GM11168 (cell line): Measurements from ENCODE around the gene SERAC1.

Experiments
- in situ Hi-C: fragments of 300-500 bp; cut with MboI; formaldehyde crosslinking; loops from one replicate; pipeline ENCODE4 v1.12.0; 2022; ENCODE audit warnings: low sequenced_read_pairs; ENCODE audit not compliant: unreplicated experiment

SERAC1 gene

DNA sequence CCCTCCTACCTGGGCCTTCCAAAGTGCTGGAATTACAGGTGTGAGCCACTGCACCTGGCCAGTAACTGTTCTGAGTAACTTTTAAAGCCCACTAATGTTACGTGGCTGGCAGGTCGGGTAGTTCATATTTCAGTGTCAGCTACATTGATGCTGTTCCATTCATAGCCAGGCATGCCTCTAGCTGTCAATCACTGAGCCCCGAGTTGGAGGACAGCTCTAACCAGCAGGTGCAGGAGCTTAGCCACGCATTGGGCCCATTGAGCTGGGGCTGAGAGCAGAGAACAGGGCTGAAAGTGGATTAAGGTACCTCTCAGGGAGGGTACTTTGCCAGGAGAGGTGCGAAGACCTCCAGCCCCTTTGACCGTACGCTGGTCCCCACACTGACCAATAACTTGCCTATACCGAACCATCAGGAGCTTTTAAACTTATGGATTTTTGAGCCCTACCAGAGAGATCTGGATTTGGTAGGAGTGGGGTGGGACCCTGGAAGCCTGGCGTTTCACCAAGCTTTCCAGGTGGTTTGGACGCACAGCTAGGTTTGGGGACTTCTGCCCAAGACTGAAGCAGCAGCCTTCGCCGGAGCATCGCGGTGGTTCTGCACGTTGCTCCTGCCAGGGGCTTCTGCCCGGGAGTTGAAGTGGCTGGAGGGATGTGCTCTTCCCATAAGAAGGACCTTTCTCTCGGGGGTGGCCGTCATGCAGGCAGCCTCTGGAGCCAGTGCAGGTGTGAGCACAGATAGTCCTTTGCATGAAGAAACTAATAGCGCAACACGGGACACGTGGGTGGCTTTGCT lies 82.6 kb downstream of the SERAC1 start:
- in situ Hi-C loops = loop anchor here (10.0 kb wide), 1 partner anchor 331 kb away; no protein-coding TSS in a partner anchor

GRCh38 chr6:158083455-158084325 lies 84.4 kb downstream of the SERAC1 start:
- in situ Hi-C loops = loop anchor here (10.0 kb wide), 1 partner anchor 329 kb away; no protein-coding TSS in a partner anchor

- in situ Hi-C loops = loop anchor here (10.0 kb wide), 1 partner anchor 327 kb away; no protein-coding TSS in a partner anchor
These were observed 86.5 kb downstream of the SERAC1 start for GRCh38 chr6:158081657-158081935.

GRCh38 chr6:158080849-158081656 lies 87.0 kb downstream of the SERAC1 start:
- in situ Hi-C loops = loop anchor here (10.0 kb wide), 1 partner anchor 326 kb away; no protein-coding TSS in a partner anchor

DNA sequence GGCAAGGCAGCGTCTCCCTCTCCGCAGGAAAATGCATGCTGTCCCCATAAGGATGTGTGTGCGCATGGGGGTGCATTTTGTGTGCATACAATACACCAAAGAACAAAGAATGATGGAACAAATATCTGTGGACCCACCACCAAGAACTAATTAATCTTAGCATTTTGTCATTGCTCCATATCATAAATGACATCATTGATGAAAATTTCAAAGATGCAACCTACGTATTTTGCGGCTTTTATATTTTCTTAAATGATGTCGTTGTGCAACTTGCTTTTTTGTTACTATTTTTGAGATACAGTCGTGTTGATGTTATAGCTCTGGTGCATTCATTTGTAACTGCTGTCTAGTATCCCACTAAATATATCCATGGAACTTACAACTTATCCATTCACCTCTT lies 89.7 kb downstream of the SERAC1 start:
- in situ Hi-C loops = no loop called here

DNA sequence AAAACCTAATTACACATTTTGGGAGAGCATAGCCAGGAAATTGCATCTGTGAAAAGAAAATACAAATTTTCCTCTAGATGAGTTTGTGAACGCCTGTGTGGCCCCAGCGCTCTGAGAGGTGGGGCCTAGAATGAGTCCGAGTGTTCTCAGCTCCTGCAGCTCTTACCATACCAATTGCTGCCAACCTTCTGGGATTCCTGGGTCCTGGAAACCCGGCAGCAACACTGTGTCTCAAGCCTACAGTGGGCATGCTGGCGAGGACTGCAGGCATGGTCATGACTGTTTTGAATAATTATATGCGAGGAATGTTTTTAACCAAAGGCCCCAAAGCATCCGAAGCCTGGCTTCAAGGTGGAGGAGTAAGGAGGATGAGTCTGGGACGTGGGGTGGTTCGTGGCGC lies 90.4 kb downstream of the SERAC1 start:
- in situ Hi-C loops = no loop called here

DNA sequence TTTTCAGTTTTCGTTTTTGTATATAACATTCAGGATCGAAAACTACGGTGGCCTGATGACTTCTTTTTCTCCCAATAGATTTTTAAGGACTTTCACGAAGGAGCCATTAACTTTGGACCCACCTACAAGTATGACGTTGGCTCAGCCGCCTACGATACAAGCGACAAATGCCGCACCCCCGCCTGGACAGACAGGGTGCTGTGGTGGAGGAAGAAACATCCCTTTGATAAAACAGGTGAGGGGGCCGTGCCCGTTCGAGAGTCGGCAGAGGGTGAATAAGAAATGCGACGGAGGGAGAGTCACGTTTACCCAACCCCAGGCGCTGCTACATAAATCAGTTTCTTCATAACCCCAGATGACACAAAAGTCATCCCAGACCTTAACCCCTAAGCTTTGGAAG lies 91.5 kb downstream of the SERAC1 start:
- in situ Hi-C loops = no loop called here

DNA sequence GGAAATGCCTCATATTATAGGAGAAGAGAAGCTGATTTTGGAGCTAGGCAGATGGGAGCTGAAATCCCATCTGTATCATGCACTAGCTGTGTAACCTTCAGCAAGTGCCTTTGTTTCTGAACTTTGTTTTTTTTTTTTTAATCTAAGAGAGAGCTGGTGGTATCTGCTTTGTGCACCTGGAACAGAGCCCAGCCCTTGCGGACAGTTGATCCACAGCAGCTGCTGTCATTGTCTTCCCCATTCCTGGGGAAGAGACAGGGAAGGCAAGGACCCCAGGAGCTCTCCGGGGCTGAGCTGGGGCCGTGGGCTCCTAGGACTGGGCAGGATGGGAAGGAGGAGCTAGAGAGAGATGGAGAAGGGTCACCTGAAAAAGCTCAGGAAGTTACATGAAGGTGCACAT lies 94.3 kb downstream of the SERAC1 start:
- in situ Hi-C loops = no loop called here

DNA sequence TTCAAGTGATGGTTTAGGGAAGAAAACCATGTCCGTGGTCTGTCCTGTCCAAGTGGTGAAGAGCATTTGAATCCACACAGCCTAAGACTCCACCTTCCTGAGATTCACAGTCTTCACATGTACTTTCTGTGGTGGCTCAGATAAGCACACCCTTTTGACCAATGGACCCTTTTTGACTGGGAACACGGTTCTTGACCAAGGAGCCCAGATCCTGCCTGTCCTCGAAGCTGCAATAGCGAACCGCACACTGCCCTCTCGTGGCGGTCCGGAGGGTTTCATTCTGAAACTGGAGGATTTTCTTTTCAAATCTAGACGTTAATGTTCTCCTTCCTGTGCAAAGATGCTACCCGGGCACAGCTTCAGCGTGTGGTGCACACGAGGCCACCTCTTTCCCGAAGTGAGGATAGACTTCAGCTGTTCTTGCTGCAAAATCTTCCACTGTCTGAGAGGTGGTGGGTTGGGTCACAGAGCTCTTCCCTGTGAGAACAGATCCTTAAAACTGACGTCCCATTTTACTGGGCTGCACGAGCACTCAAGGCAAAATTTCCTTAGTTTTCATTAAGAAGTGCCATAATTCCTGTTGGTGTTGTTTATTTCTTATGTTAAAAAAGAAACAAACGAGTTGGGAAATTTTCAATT lies 95.9 kb downstream of the SERAC1 start:
- in situ Hi-C loops = no loop called here

- in situ Hi-C loops = no loop called here
These were observed 96.7 kb downstream of the SERAC1 start for GRCh38 chr6:158071121-158072082.

DNA sequence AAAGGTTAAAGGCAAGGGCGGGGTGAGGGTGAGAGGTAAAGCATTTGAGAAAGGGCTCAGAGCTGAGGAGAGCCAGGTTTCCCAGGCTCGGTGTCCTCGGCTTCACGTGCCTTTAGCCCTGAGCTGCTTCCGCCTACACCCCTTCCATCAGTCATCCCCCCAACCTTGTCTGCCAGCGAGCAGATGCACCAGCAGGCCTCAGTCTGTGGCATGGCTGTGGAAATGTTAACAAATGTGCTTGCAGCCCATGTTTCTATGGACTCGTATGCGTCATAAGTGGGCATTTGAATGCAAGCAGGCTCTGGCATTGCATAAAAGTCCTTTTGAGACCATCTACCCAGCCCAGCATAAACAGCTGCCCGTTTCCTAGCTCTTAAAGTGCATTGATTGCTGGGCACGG lies 97.5 kb downstream of the SERAC1 start:
- in situ Hi-C loops = no loop called here

DNA sequence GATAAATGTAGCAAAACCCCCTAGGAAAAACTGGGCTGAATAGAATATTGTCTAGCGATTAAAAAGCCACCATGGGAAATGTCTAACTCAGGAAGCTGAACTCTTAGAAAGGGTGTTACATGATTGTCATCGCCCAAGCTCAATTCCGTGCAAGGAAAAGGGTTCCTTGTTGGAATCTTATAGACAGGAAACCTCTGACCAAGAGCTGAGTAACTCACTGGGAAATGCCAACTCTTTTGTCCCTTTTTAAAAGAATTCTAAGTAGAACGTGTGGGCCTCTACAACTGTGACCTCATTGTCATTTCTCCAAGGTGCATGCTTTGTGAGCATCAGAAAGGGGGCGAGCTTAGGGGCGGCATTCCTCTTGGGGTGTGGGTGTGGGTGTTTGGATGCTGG lies 98.3 kb downstream of the SERAC1 start:
- in situ Hi-C loops = no loop called here

DNA sequence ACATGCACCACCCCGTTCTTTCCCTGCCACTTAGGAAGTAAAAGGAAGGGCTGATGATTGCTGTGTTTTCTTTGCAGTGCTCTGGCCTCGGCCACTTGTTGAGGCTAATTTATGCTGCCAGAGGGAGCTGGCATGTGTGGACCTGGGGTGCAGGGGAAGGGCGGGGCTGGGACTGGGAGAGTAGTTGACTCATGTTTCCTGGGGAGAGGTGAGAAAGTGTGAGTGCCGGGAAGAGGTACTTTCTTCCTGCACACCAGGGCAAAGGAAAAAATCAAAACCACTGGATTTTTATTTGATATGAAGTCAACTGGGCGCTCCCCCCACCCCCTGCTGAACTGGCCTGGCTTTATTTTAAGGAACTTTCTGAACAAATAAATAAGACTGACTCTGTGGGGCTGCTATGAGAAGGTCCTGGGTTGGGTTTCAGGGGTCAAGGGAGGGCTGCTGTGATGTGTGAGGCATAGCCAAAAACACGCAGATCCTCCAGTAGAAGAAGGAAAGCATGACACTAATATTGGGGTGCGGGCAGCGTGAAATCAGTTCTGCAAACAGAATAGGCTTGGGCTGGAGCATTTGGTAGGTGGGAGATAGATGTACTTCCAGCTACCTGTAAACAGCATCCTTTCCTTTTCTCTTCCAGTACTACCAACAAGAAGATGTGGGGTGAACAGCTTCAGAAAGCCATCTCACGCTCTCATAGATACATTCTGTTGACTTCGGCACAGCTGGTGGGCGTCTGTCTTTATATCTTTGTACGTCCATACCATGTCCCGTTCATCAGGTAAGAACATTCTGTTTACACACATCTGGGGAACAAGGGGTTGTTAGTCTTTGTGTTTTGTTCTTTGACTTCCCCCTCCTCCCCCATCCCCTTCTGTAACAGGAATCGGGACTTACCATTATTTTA lies 98.9 kb downstream of the SERAC1 start:
- in situ Hi-C loops = no loop called here

DNA sequence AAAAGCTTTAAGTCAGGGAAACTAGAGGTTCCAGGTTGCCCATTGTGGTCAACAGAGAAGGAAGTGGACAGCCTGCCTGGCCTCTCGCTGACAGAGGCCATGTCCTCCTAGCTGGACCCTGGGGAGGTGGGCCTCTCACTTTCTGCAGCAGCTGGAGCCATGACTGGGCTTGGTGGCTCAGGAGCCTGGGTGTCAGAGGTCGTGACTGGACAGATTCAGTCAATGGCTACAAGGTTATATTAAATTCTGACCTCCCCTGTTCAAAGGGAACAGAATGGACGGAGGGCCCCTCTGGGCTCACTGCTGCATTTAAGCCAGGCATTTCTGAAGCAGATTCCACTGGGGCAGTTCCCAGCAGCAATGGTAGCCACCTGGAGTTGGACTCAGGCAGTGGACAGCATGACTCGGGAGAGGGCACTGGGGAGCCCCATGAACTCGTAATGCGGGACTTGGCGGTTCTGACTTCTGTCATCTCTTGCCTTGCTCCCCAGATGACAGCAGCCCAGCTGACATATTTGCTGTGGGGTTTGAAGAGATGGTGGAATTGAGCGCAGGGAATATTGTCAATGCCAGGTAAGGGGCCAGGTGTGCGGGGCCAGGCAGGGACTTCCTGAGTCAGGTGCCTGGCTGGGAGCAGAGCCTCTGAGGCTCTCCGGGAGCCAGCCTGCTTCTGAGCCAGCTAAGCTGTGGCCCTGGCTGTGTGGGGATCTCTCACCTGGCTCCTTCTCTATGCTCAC lies 99.7 kb downstream of the SERAC1 start:
- in situ Hi-C loops = no loop called here

DNA sequence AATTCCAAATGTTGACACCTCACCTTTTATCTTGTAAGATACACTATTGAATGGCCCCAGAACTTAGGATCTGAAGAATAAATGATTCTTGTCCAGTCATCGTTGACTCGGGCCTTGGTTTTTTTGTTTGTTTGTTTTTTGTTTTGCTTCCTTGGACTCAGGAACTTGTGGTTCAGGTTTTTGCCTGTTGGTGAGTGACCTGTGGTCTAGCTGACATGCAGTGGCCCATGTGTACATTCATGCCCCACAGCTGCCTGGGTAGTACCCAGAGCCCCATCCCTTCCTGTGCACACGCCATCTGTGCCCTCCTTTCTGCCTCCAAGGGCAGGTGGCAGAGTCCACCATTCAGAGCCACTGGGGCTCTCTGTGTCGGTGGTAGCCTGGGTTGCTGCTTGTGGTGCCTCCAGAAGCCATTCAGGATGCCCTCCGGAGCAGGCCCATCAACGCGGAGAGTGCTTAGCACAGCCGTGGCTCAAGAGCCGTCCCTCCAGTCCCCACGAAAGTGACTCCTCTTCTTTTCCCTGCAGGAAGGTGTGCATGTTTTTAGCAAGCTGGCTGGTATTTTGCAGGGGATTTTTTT lies 100.5 kb downstream of the SERAC1 start:
- in situ Hi-C loops = no loop called here

DNA sequence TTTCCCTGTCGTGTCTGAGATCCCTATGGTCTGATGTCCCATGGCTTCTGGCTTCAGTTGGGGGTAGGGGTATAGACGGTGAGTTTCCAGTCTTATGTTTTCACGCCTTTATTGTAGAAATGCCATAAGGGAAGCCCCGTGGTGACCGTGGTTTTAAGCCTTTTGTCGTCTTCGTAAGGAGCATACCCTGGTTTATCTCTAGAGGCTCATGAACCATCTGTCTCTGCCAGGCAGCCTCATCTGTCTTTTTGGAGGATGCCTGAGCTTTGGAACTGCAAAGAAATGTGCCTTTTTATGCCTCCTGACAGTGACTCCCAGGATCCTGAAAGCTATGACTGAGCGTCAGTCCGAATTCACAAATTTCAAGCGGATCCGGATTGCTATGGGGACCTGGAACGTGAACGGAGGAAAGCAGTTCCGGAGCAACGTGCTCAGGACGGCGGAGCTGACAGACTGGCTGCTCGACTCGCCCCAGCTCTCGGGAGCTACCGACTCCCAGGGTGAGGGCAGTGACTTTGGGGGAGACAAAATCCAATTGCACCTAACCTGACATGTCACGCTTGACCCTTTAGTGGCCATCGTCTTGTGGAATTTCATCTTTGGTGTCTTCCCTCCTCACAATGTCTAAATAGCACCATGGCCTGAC lies 101.8 kb downstream of the SERAC1 start:
- in situ Hi-C loops = no loop called here
